Skin of body (tissue), 3 donors: ENCODE measurements around the gene SUSD4. TPM values are rescaled to one million over a fixed set of nuclear protein-coding genes. Genes with fewer than 3 reads are reported as not detected.

Experiments used
- DNase-seq: peaks from one replicate; lab custom pipeline; 2025; lab: John Stamatoyannopoulos, UW
- small RNA-seq: library from RNA; depleted of rRNA; stranded (forward); fragments of <200 nt; gene quantifications from one replicate; pipeline ENCODE3, GENCODE V24; 2014; ENCODE audit warnings: low replicate concordance
- total RNA-seq: library from RNA; depleted of rRNA; stranded (reverse); fragments of >200 nt; gene quantifications from one replicate; pipeline ENCODE4 v1.2.3, GENCODE V29; 2014

The SUSD4 gene
- total RNA-seq, 1 donor from 2014 or later: 12.9 TPM

- no peak for DNase-seq
These were observed 174.5 kb downstream of the SUSD4 start for GRCh38 chr1:223189525-223189902.

- no peak for DNase-seq
These were observed 175.2 kb downstream of the SUSD4 start for GRCh38 chr1:223188618-223189356.

- no peak for DNase-seq
These were observed 177.2 kb downstream of the SUSD4 start for GRCh38 chr1:223186800-223187199.

- no peak for DNase-seq
These were observed 180.6 kb downstream of the SUSD4 start for GRCh38 chr1:223183268-223183862.

GRCh38 chr1:223180731-223181321 is 183.2 kb downstream of the SUSD4 start:
- DNase-seq: peak; percentile 51

GRCh38 chr1:223179786-223180185 is 184.2 kb downstream of the SUSD4 start:
- DNase-seq: no peak

- DNase-seq: no peak
These were observed 184.7 kb downstream of the SUSD4 start for GRCh38 chr1:223179280-223179679.

- DNase-seq: no peak
These were observed 186.3 kb downstream of the SUSD4 start for GRCh38 chr1:223177681-223178080.

GRCh38 chr1:223176437-223176836 is 187.5 kb downstream of the SUSD4 start:
- no peak for DNase-seq

GRCh38 chr1:223175633-223176032 is 188.3 kb downstream of the SUSD4 start:
- peak; percentile 22 for DNase-seq

GRCh38 chr1:223175032-223175431 is 188.9 kb downstream of the SUSD4 start:
- no peak for DNase-seq

Small RNA genes within 50 kb of the gene (small RNA-seq; reads per million reads assigned to genes)
- not detected for gene RNU4-57P

Other genes with a start within 250 kb of the SUSD4 start
- gene TLR5, start 220.9 kb downstream of the SUSD4 start, total RNA-seq: 5.5 TPM
- gene CCDC185, start 29.2 kb upstream of the SUSD4 start, total RNA-seq: not detected